GM19328 (cell line): ENCODE measurements around the gene TRPM2.
"Not testable (repeated sequence)": the region's sequence is repeated elsewhere in the genome, so short reads cannot be mapped to it uniquely, and the experiment has no call there.

Experiments used
- ATAC-seq: cut with Tn5 transposase; IDR thresholded peaks from one replicate; pipeline ENCODE4 v1.9.1; 2021; ENCODE audit warnings: mild to moderate bottlenecking, moderate library complexity; ENCODE audit not compliant: unreplicated experiment

TRPM2 gene

GRCh38 chr21:44477131-44477530 is 123.7 kb downstream of the TRPM2 start:
- ATAC-seq: no peak

- no peak for ATAC-seq
Measured at GRCh38 chr21:44477712-44478111, 124.3 kb downstream of the TRPM2 start.

- no peak for ATAC-seq
Measured at GRCh38 chr21:44478124-44478800, 124.8 kb downstream of the TRPM2 start.

- ATAC-seq: no peak
Measured at GRCh38 chr21:44478801-44479167, 125.4 kb downstream of the TRPM2 start.

GRCh38 chr21:44479556-44480199 is 126.3 kb downstream of the TRPM2 start:
- not testable (repeated sequence) for ATAC-seq

DNA sequence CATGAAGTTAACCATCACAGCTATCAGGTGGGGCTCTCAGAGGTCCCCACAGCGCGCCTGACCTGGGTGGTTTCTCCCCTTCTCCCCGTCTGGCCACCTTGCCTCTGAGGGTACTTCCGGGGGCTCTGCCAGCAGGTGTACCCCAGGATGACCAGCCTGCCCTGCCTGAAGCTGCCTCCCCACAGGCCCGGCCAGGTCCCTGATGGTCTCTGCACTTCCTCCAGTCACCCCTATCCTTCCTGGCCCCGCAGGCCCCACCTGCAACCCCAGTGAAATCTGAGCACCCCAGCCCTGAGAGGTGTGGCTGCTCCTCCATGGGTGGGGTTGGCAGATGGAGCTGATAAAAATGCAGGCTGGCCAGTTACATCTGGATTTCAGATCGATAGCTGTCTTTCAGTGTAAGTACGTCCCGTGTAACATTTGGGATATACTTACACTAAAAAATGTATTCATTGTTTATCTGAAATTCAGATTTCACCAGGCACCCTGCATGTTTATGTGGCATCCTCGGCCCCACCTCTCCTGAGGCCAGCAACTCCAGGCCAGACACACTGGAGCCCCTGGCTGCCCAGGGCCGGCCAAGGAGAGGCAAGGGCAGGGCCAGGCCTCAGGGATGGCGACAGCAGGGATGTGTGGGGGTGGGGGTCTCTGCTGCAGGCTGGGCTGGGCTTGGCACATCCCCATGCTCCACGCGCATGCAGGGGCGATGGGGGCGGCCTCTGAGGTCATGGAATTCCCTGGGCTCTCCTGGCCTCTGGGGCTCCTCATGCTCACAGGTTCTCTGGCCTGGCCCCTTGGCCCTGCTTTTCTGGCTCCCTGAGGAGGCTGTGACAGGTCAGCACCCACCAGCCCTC is 127.0 kb downstream of the TRPM2 start:
- no peak for ATAC-seq

DNA sequence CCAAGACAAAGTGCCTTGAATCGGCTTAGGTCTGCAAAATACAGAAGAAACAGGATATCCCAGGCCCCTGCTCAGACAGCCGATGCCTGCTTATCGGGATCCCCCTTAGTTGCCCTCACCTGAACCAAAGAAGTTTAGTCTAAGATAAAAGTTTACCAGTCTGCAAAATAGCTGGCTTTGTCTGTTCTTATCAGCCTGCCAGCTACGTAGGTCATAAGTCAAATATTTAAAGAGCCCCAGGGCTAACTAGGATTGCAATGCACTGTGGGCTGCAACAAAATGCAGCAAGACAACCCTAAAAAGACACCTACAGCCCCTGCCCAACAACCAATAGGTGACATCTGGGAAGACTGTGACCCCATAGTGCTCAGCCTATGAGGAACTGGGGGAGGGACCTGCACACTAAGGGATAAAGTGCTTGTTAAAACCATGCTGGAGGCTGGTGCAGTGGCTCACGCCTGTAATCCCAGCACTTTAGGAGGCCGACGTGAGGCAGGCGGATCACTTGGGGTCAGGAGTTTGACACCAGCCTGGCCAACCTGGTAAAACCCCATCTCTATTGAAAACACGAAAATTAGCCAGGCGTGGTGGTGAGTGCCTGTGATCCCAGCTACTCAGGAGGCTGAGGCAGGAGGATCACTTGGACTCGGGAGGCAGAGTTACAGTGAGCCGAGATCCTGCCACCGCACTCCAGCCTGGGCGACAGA is 129.3 kb downstream of the TRPM2 start:
- no peak for ATAC-seq

- ATAC-seq: no peak
Measured at GRCh38 chr21:44483288-44484237, 130.1 kb downstream of the TRPM2 start.

DNA sequence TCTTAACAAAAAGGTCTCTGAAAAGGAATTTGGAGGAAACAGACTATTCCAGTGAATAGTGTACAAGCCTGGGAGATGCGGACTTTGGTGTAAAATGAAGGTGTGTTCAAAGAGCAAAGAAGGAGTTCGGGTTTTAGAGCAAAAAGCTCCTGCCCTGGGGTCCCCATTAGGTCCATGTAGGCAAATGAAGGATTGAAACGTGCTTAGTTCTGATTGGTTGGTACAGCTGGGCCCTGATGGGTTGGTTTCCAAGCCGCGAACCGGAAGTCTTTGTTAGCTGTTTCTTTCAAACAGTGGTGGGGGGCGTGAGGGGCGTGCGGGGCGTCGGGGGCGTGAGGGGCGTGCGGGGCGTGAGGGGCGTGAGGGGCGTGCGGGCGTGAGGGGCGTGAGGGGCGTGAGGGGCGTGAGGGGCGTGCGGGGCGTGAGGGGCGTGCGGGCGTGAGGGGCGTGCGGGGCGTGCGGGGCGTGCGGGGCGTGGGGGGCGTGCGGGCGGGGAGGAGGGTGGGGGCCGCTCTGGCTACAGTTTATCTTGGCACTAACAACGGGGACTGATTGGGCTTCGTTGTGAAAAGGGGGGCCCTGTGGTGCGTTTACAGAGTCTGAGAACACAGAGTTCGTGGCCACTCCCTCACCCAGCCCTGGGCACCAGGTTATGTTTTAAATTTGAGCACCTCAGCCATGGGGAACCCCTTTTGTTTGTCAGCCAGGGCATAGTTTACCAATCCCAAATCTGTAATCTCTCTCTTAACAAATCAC is 131.3 kb downstream of the TRPM2 start:
- no peak for ATAC-seq

DNA sequence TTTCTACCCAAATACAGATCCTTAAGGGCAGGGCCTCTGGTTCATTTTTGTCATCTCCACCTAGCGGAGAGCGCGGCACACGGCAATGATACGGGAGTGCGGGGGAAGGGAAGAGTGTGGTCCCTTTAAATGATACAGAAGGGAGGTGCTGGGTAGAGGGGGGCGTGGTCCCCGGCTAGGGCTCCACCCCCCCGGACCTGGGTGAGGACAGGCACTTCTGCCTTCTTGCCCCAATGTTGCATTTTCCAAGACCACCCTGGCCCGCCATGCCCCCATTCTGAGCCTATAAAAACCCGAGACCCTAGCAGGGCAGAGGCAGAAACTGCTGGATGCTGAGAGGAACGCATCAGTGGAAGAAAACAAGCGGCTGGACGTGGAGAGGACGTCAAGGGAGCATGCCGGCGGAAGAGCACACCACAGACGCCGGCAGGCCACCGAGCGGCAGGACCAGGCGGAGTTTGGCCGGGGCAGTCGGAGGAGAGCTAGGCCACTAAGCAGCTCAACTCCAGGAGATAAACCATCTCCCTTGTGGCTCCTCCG is 131.9 kb downstream of the TRPM2 start:
- ATAC-seq: no peak

DNA sequence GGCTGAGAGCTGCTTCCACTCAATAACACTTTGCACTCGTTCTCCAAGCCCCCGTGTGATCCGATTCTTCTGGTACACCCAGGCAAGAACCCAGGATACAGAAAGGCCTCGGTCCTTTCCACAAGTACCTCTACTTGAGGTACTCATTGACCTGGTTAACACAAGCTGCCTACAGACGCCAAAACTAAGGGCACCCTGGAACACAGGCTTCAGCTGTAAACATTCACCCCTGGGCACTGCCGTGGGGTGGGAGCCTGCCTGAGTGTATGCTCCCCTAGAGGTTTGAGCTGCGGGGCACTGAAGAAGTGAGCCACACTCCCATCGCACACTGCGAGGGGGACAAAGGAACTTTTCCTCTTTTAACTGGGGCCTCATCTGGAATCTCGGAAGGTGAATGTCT is 132.4 kb downstream of the TRPM2 start:
- ATAC-seq: no peak

- no peak for ATAC-seq
Measured at GRCh38 chr21:44486302-44486701, 132.9 kb downstream of the TRPM2 start.

DNA sequence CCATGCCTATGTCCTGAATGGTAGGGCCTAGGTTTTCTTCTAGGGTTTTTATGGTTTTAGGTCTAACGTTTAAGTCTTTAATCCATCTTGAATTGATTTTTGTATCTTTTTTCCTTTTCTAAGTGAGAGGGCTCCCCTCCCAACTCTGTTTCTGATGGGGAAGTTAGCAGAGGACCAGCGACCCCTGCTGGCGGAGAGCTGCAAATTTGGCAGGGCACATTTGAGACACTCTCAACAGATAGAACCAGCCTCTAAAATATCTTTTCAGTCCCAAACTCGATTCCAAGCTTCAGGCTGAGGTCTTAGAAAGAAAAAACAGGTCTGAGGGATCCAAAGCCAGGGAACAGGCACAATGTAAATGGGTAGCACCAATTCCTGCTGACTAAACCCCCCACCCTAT is 134.4 kb downstream of the TRPM2 start:
- no peak for ATAC-seq

GRCh38 chr21:44489962-44490361 is 136.5 kb downstream of the TRPM2 start:
- no peak for ATAC-seq

DNA sequence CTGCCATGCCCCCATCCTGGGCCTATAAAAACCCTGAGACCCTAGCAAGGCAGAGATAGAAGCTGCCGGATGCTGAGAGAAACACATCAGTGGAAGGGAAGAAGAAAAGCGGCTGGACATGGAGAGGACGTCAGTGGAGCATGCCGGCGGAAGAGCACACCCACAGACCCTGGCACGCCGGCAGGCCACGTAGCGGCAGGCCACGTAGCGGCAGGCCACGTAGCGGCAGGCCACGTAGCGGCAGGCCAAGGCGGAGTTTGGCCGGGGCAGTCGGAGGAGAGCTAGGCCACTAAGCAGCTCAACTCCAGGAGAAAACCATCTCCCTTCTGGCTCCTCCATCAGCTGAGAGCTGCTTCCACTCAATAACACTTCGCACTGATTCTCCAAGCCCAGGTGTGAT is 137.0 kb downstream of the TRPM2 start:
- no peak for ATAC-seq

DNA sequence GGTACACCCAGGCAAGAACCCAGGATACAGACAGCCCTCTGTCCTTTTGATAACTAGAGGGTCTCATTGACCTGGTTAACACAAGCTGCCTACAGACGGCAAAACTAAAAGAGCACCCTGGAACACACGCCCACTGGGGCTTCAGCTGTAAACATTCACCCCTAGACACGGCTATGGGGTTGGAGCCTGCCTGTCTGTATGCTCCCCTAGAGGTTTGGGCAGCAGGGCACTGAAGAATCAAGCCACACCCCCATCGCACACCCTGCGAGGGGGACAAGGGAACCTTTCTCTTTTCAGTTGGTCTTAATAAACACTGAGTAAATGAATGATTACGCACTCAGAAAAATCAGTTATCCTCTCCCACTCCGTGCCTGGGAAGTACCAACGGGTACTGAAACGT is 137.4 kb downstream of the TRPM2 start:
- no peak for ATAC-seq
